SW480 (cell line): ENCODE measurements around the gene CLK2.
A peak's percentile ranks its signal among the peaks of the same experiment; 100 is the strongest.

Experiments used
- DNase-seq: peaks from one replicate; pipeline ENCODE4 v3.0.0-alpha.2; 2016; ENCODE audit warnings: low spot score

The CLK2 gene

GRCh38 chr1:155296661-155297060, 23.4 kb upstream of the CLK2 start:
- no peak for DNase-seq

GRCh38 chr1:155295942-155296267, 22.6 kb upstream of the CLK2 start:
- DNase-seq, result no peak

GRCh38 chr1:155295183-155295941, 22.1 kb upstream of the CLK2 start:
- no peak for DNase-seq

- DNase-seq, result no peak
Observed at GRCh38 chr1:155294520-155295182, 21.3 kb upstream of the CLK2 start.

GRCh38 chr1:155293086-155293749, 19.9 kb upstream of the CLK2 start:
- DNase-seq, result no peak

- peak; percentile 52 for DNase-seq
Observed at GRCh38 chr1:155291006-155291405, 17.7 kb upstream of the CLK2 start.

- DNase-seq, result no peak
Observed at GRCh38 chr1:155287987-155288543, 14.8 kb upstream of the CLK2 start.

- DNase-seq, result no peak
Observed at GRCh38 chr1:155286544-155286943, 13.2 kb upstream of the CLK2 start.

- DNase-seq, result no peak
Observed at GRCh38 chr1:155285631-155286044, 12.3 kb upstream of the CLK2 start.

GRCh38 chr1:155285063-155285462, 11.8 kb upstream of the CLK2 start:
- DNase-seq, result no peak

GRCh38 chr1:155284476-155284875, 11.2 kb upstream of the CLK2 start:
- DNase-seq, result no peak

- no peak for DNase-seq
Observed at GRCh38 chr1:155282488-155283091, 9.3 kb upstream of the CLK2 start.

GRCh38 chr1:155279268-155279667, 6.0 kb upstream of the CLK2 start:
- no peak for DNase-seq

GRCh38 chr1:155278689-155279160, 5.4 kb upstream of the CLK2 start:
- no peak for DNase-seq

- DNase-seq, result peak; percentile 71
Observed at GRCh38 chr1:155277902-155278688, 4.8 kb upstream of the CLK2 start.

GRCh38 chr1:155277070-155277901, 4.0 kb upstream of the CLK2 start, which contains the start of gene HCN3:
HCN3 (plus strand) TSS chr1:155277463; CDS start chr1:155277591, 128 bp downstream.
- peak; percentile 94 for DNase-seq

GRCh38 chr1:155272466-155273342, 600 bp downstream of the CLK2 start:
- DNase-seq, result peak; percentile 32

GRCh38 chr1:155269381-155269780, 3.9 kb downstream of the CLK2 start:
- DNase-seq, result no peak

GRCh38 chr1:155268630-155269029, 4.7 kb downstream of the CLK2 start:
- no peak for DNase-seq

GRCh38 chr1:155267373-155267772, 5.9 kb downstream of the CLK2 start:
- no peak for DNase-seq
